OCI-LY3 (cell line): ENCODE results near the gene AVP.

Source experiments
- H2AFZ ChIP-seq: fragments of 200-600, 300-600 bp; shearing (Covaris generic); 2 replicates; pipeline ENCODE4 v1.6.0; 2014; ENCODE audit warnings: antibody characterized with exemption, low read depth, low read length
- H3K27ac ChIP-seq: fragments of 200-600, 300-600 bp; sonication (generic); 2 replicates; pipeline ENCODE4 v1.5.1; 2014; ENCODE audit warnings: mild to moderate bottlenecking, low read length, moderate library complexity, mixed read lengths
- H3K27me3 ChIP-seq: fragments of 200-600, 300-600 bp; sonication (generic); 2 replicates; pipeline ENCODE4 v1.6.1; 2014; ENCODE audit warnings: low read depth, low read length, mixed read lengths
- H3K36me3 ChIP-seq: fragments of 200-600, 300-600 bp; sonication (generic); replicated peaks from 2 replicates; pipeline ENCODE3; 2014; ENCODE audit warnings: low read depth, low read length, mixed read lengths
- H3K4me1 ChIP-seq: fragments of 300-600, 200-600 bp; sonication (generic); 2 replicates; pipeline ENCODE4 v1.6.1; 2014; ENCODE audit warnings: low read length, mixed read lengths
- H3K4me2 ChIP-seq: fragments of 200-600, 300-600 bp; sonication (generic); 2 replicates; pipeline ENCODE4 v1.6.1; 2014; ENCODE audit warnings: low read length, mixed read lengths
- H3K4me3 ChIP-seq: fragments of 300-600, 200-600 bp; sonication (generic); 2 replicates; pipeline ENCODE4 v1.5.1; 2014; ENCODE audit warnings: antibody characterized with exemption, mild to moderate bottlenecking, low read length, moderate library complexity
- H3K79me2 ChIP-seq: fragments of 300-600, 200-600 bp; shearing (Covaris generic); 2 replicates; pipeline ENCODE4 v1.6.1; 2014; ENCODE audit warnings: mild to moderate bottlenecking, low read length, mixed read lengths
- H3K9ac ChIP-seq: fragments of 300-600, 200-600 bp; shearing (Covaris generic); 2 replicates; pipeline ENCODE4 v1.6.0; 2014; ENCODE audit warnings: mild to moderate bottlenecking, low read length, moderate library complexity
- H3K9me3 ChIP-seq: fragments of 200-600, 300-600 bp; shearing (Covaris generic); 2 replicates; pipeline ENCODE4 v1.6.1; 2014; ENCODE audit warnings: low read length, mixed read lengths; ENCODE audit not compliant: insufficient read depth
- H4K20me1 ChIP-seq: fragments of 200-600, 300-600 bp; sonication (generic); 2 replicates; pipeline ENCODE4 v1.6.1; 2016; ENCODE audit warnings: low read length, mixed read lengths; ENCODE audit not compliant: insufficient read depth
- CTCF ChIP-seq: fragments of 200-600, 300-600 bp; sonication (generic); IDR thresholded peaks from 2 replicates; pipeline ENCODE4 v1.5.1; 2014; ENCODE audit warnings: antibody characterized with exemption, low read length, low read depth
- EZH2phosphoT487 ChIP-seq: fragments of 200-600 bp; shearing (Covaris generic); IDR thresholded peaks from 2 replicates; pipeline ENCODE4 v1.6.1; 2018; ENCODE audit warnings: antibody characterized with exemption, mixed run types, low read depth

Gene AVP

GRCh38 chr20:3084283-3084985 is at the start of gene AVP:
TSS of gene AVP (minus strand) at chr20:3084724. CDS start at chr20:3084674, 50 bp downstream.
- Histone ChIP-seq H3K4me1 (no peaks in the 10 kb centered on the region), H3K9me3 (no peaks in the 10 kb centered on the region), H2AFZ (no peak within 1 kb of the TSS), H3K4me2 (no peak within 1 kb of the TSS), H3K27me3 (no peaks in the 10 kb centered on the region), H3K79me2 (no peaks in the 10 kb centered on the region), H3K27ac (no peak within 1 kb of the TSS), H3K4me3 (no peak within 1 kb of the TSS), H3K36me3 (no peaks in the 10 kb centered on the region), H3K9ac (no peak within 1 kb of the TSS), H4K20me1 (no peaks in the 10 kb centered on the region)
- TF ChIP-seq EZH2phosphoT487 (no peak), CTCF (no peak)

- Histone ChIP-seq H4K20me1 (peaks cover 13% of the 10 kb centered on the region), H3K4me2 (no peak overlapping the region), H3K9ac (no peak overlapping the region), H3K27me3 (no peaks in the 10 kb centered on the region), H3K4me3 (no peak overlapping the region), H3K4me1 (no peaks in the 10 kb centered on the region), H3K9me3 (no peaks in the 10 kb centered on the region), H3K36me3 (peaks cover 3% of the 10 kb centered on the region), H3K79me2 (0 out of 2 replicates have a peak, but pooled peaks cover 7% of the 10 kb centered on the region), H2AFZ (no peak overlapping the region), H3K27ac (no peak overlapping the region)
- TF ChIP-seq CTCF (no peak), EZH2phosphoT487 (no peak)
Observed at GRCh38 chr20:3134151-3134550, 49.6 kb upstream of the AVP start.

GRCh38 chr20:3133155-3133554 is 48.6 kb upstream of the AVP start:
- H3K4me1 ChIP-seq: no peaks in the 10 kb centered on the region
- no peak overlapping the region for H3K9ac ChIP-seq
- no peak overlapping the region for H3K27ac ChIP-seq
- TF ChIP-seq EZH2phosphoT487: no peak
- no peak for TF ChIP-seq CTCF
- no peaks in the 10 kb centered on the region for H3K27me3 ChIP-seq
- no peak overlapping the region for H3K4me3 ChIP-seq
- no peaks in the 10 kb centered on the region for H3K36me3 ChIP-seq
- H2AFZ ChIP-seq: no peak overlapping the region
- H3K79me2 ChIP-seq: 0 out of 2 replicates have a peak, but pooled peaks cover 3% of the 10 kb centered on the region
- peaks cover 3% of the 10 kb centered on the region; the same call in 1 of the 2 replicates for H4K20me1 ChIP-seq
- no peaks in the 10 kb centered on the region for H3K9me3 ChIP-seq
- no peak overlapping the region for H3K4me2 ChIP-seq

- Histone ChIP-seq H3K27me3 (no peaks in the 10 kb centered on the region), H3K9me3 (no peaks in the 10 kb centered on the region), H3K4me2 (no peak overlapping the region), H4K20me1 (peaks cover 3% of the 10 kb centered on the region; the same call in 1 of the 2 replicates), H2AFZ (no peak overlapping the region), H3K36me3 (peaks cover 3% of the 10 kb centered on the region), H3K4me1 (no peaks in the 10 kb centered on the region), H3K9ac (no peak overlapping the region), H3K27ac (no peak overlapping the region), H3K79me2 (0 out of 2 replicates have a peak, but pooled peaks cover 3% of the 10 kb centered on the region), H3K4me3 (no peak overlapping the region)
- TF ChIP-seq CTCF (no peak), EZH2phosphoT487 (no peak)
Observed at GRCh38 chr20:3130051-3130600, 45.6 kb upstream of the AVP start.
